RWPE2 (cell line): Measurements from ENCODE around the gene AMH.

ENCODE experiments used
- ATAC-seq: fragments of 200-7000 bp; cut with Tn5 transposase; 3 replicates; pipeline ENCODE4 v1.9.1; 2021; ENCODE audit warnings: low read depth
- DNase-seq: peaks from one replicate; pipeline ENCODE4 v3.0.0-alpha.2; 2020; ENCODE audit warnings: low spot score
- H3K27ac ChIP-seq: fragments of 450-650 bp; 2 replicates; pipeline ENCODE4 v1.5.1; 2017; ENCODE audit warnings: mild to moderate bottlenecking; ENCODE audit not compliant: poor library complexity, severe bottlenecking
- H3K27me3 ChIP-seq: fragments of 250-450 bp; sonication (Bioruptor Pico); 2 replicates; pipeline ENCODE4 v1.5.1; 2021; ENCODE audit warnings: mild to moderate bottlenecking, moderate library complexity; ENCODE audit not compliant: insufficient read depth, poor library complexity, severe bottlenecking
- H3K36me3 ChIP-seq: fragments of 250-450 bp; sonication (Bioruptor Pico); 2 replicates; pipeline ENCODE4 v1.5.1; 2020; ENCODE audit warnings: low read depth, mild to moderate bottlenecking, moderate library complexity
- H3K4me1 ChIP-seq: fragments of 250-450 bp; sonication (Bioruptor Pico); 2 replicates; pipeline ENCODE4 v1.5.1; 2021; ENCODE audit warnings: mild to moderate bottlenecking, moderate library complexity; ENCODE audit not compliant: insufficient read depth, poor library complexity, severe bottlenecking
- H3K4me3 ChIP-seq: fragments of 250-450 bp; sonication (Bioruptor Pico); 2 replicates; pipeline ENCODE4 v1.5.1; 2021; ENCODE audit warnings: mild to moderate bottlenecking, moderate library complexity; ENCODE audit not compliant: severe bottlenecking
- H3K9me3 ChIP-seq: fragments of 250-450 bp; sonication (Bioruptor Pico); 2 replicates; pipeline ENCODE4 v1.5.1; 2021; ENCODE audit warnings: mild to moderate bottlenecking, moderate library complexity; ENCODE audit not compliant: severe bottlenecking
- CTCF ChIP-seq: fragments of 450-650 bp; IDR thresholded peaks from one replicate; pipeline ENCODE4 v1.5.1; 2017; ENCODE audit warnings: mild to moderate bottlenecking, moderate library complexity; ENCODE audit not compliant: poor library complexity, severe bottlenecking

AMH gene

GRCh38 chr19:2245273-2245672 is 3.9 kb upstream of the AMH start:
- ATAC-seq = no peak
- H3K36me3 ChIP-seq = peaks cover 69% of the 10 kb centered on the region

GRCh38 chr19:2246014-2246620 is 3.0 kb upstream of the AMH start:
- Histone ChIP-seq H3K9me3 (no peaks in the 10 kb centered on the region), H3K36me3 (peaks cover 65% of the 10 kb centered on the region), H3K27ac (no peak overlapping the region), H3K27me3 (peaks cover 13% of the 10 kb centered on the region), H3K4me3 (no peak overlapping the region), H3K4me1 (no peaks in the 10 kb centered on the region)
- ATAC-seq (no peak), DNase-seq (no peak)
- TF ChIP-seq CTCF = no peak

More at GRCh38 chr19:2245273-2245672, 3.9 kb upstream of the AMH start:
- DNase-seq = no peak
- H3K27ac ChIP-seq = no peak overlapping the region
- no peak for TF ChIP-seq CTCF
- H3K4me1 ChIP-seq = no peaks in the 10 kb centered on the region
- H3K4me3 ChIP-seq = no peak overlapping the region
- H3K9me3 ChIP-seq = no peaks in the 10 kb centered on the region
- H3K27me3 ChIP-seq = peaks cover 4% of the 10 kb centered on the region

- TF ChIP-seq CTCF = no peak
- Histone ChIP-seq H3K4me1 (no peaks in the 10 kb centered on the region), H3K27me3 (peaks cover 18% of the 10 kb centered on the region), H3K36me3 (peaks cover 57% of the 10 kb centered on the region), H3K9me3 (no peaks in the 10 kb centered on the region), H3K4me3 (no peak overlapping the region), H3K27ac (no peak overlapping the region)
- DNase-seq (peak; percentile 65), ATAC-seq (peak; percentile 37; the same call in 2 of the 3 replicates)
Measured at GRCh38 chr19:2246801-2247361, 2.2 kb upstream of the AMH start.

DNA sequence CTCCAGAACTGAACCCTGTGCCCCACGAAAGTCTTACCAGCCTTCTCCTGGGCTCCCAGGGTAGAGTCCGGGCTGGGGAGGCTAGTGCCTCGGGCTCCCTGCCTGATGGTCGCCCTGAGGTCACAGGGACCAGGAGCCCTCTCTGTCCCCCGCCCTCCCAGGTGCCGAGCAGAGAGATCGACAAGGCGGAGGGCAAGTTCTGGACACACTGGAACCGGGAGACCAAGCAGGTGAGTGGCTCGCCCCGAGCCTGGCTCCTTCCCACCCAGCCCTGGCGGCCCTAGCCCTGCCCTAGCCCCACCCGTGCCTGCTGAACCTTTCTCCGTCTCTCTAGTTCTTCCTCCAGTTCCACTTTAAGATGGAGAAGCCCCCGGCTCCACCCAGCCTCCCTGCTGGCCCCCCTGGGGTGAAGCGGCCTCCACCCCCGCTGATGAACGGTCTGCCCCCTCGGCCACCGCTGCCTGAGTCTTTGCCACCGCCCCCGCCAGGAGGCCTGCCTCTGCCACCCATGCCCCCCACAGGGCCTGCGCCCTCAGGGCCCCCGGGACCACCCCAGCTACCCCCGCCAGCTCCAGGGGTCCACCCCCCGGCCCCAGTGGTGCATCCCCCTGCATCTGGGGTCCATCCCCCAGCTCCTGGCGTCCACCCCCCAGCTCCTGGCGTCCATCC is 1.6 kb upstream of the AMH start:
- Histone ChIP-seq H3K4me3 (no peak overlapping the region), H3K27me3 (peaks cover 25% of the 10 kb centered on the region), H3K27ac (no peak overlapping the region), H3K36me3 (peaks cover 50% of the 10 kb centered on the region), H3K9me3 (no peaks in the 10 kb centered on the region), H3K4me1 (no peaks in the 10 kb centered on the region)
- ATAC-seq (no peak), DNase-seq (no peak)
- TF ChIP-seq CTCF = no peak
